GM19463 (cell line): ENCODE data around the gene HGS.

Experiments used
- ATAC-seq: cut with Tn5 transposase; IDR thresholded peaks from one replicate; pipeline ENCODE4 v1.9.1; 2021; ENCODE audit warnings: mild to moderate bottlenecking, moderate library complexity; ENCODE audit not compliant: unreplicated experiment

HGS gene

DNA sequence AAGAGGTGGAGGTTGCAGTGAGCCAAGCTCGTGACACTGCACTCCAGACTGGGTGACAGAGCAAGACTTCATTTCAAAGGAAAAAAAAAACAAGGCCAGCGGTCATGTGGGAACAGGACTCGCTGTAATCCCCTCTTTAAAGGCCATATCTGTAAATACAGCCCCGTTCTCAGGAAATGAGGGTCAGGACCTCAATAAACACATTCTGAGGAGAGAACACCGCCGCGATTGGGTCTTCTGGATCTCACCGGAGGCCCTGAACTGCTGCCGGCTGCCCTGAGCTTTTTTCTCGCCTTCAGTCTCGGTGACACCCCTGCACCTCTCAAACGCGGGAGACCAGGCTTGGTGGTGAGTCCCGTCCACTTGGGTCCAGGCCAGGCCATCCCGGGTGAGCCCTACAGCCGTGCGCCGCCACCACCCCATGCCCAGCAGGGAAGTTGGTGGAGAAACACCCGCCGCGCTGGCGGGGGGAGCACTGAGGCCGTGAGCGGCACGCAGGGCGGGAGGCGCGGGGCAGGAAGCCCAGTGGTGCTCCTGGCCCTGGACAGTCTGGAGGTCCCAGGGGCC, 56.7 kb downstream of the HGS start:
- no peak for ATAC-seq

DNA sequence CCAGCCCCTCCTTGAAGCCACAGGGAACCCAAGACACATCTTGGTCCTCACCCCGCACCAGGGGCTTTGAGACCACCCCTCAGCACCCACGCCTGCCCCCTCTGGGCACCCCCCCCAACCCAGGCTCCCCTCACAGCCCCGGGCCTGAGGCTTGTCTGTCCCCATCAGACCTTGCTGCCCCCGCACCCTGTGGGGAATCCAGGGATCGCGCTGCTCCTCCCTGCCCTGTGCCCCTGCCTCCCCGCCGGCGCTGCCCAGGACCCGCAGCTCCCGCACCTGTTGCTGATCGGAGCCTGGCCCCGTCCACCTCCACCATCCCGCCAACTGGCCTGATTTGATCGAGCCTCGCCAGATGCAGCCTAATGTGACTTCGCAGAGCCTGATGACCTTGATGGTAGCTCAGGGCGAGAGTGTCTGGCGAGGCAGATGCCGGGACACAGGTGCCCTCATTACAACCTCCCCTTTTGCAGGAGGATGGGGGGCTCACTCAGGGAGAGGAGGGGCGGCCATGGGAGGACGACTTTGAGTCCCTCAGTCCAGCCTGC, 57.3 kb downstream of the HGS start:
- no peak for ATAC-seq

DNA sequence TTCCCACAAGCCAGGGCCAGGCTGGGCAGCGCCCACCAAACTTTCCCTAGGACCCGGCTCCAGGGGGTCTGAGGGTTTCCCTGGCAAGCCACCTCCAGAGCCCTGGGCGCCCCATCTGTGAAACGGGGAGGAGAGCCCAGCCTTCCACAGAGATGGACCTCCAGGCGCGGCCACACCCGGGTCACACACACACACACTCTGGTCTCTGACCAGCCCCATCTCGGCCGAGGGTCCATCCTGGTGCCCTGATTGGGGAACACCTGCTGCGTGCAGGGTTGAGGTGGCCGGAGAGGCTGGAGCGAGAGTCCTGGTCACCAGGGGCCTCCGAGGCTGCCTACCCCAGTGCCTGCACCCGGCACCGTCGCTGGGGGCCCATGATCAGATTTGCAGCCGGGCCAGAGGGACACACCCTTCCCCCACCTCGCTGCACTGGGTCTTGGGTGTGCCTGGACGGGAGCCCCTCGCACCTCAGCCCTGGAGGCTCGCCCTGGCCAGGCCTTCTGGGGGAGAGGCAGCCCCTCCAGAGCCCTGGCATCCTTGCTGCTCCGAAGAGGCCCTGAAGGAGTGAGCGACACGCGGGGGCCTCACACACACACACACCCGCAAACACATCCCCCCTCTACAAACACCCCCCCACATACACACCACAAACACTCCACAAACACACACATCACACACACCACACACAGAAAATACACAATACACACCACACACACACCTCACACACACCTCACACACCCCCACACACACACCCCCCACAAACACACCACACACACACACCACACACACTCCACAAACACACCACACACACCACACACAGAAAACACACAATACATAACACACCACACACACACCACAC, 58.0 kb downstream of the HGS start:
- ATAC-seq, result no peak
